Endothelial cell of umbilical vein (primary cell): Measurements from ENCODE around the gene CCM2.

Experiments
- CTCF ChIP-seq, 2 donors: IDR thresholded peaks; 1 replicate in 1 of 2; 2 replicates in 1 of 2; pipeline ENCODE4 v1.5.1; 2011; ENCODE audit warnings: low read length in 2 of 2, mild to moderate bottlenecking in 2 of 2, moderate library complexity in 2 of 2, control low read depth in 1 of 2, inconsistent platforms in 1 of 2, low read depth in 1 of 2; ENCODE audit not compliant: insufficient read depth in 1 of 2; ENCODE audit errors: extremely low read depth in 1 of 2
- EZH2 ChIP-seq: IDR thresholded peaks from 2 replicates; pipeline ENCODE4 v1.6.1; 2012; ENCODE audit warnings: borderline replicate concordance, low read depth, mild to moderate bottlenecking, moderate library complexity, low read length, inconsistent platforms; ENCODE audit not compliant: severe bottlenecking
- FOS ChIP-seq: IDR thresholded peaks from 2 replicates; pipeline ENCODE4 v1.6.1; 2011; ENCODE audit warnings: mild to moderate bottlenecking, low read length, moderate library complexity, borderline replicate concordance; ENCODE audit not compliant: insufficient read depth
- GATA2 ChIP-seq: IDR thresholded peaks from 2 replicates; pipeline ENCODE4 v1.7.0; 2011; ENCODE audit warnings: low read depth, mild to moderate bottlenecking, moderate library complexity, mixed read lengths, low read length; ENCODE audit not compliant: insufficient read length, insufficient read depth
- JUN ChIP-seq: IDR thresholded peaks from 2 replicates; pipeline ENCODE4 v1.6.1; 2011; ENCODE audit warnings: borderline replicate concordance, low read depth; ENCODE audit not compliant: insufficient read length, insufficient read depth
- MAX ChIP-seq: IDR thresholded peaks from 2 replicates; pipeline ENCODE4 v1.6.1; 2011; ENCODE audit not compliant: insufficient read depth, insufficient read length
- MYC ChIP-seq: IDR thresholded peaks from one replicate; pipeline ENCODE4 v1.6.1; 2011; ENCODE audit warnings: mild to moderate bottlenecking, low read depth, low read length
- POLR2A ChIP-seq: IDR thresholded peaks from 2 replicates; pipeline ENCODE4 v1.6.1; 2012; ENCODE audit warnings: low read depth, mild to moderate bottlenecking, control low read depth, low read length

- no peak for TF ChIP-seq CTCF (IDR thresholded peaks at IDR 0.05; ENCODE audit: extremely low read depth in 1 of 2, insufficient read depth in 1 of 2, low read depth in 1 of 2, low read length in 2 of 2)
- no peak for TF ChIP-seq EZH2
- no peak for TF ChIP-seq POLR2A
- TF ChIP-seq MAX = no peak
- no peak for TF ChIP-seq FOS
- TF ChIP-seq JUN = no peak
- TF ChIP-seq MYC = no peak
- no peak for TF ChIP-seq GATA2
Observed at GRCh38 chr7:45106820-45107219, 106.8 kb downstream of the CCM2 start.
